GM21390 (cell line): Measurements from ENCODE around the gene SH3GL1.

Experiments
- ATAC-seq: cut with Tn5 transposase; IDR thresholded peaks from one replicate; pipeline ENCODE4 v1.9.1; 2021; ENCODE audit not compliant: unreplicated experiment

The SH3GL1 gene

DNA sequence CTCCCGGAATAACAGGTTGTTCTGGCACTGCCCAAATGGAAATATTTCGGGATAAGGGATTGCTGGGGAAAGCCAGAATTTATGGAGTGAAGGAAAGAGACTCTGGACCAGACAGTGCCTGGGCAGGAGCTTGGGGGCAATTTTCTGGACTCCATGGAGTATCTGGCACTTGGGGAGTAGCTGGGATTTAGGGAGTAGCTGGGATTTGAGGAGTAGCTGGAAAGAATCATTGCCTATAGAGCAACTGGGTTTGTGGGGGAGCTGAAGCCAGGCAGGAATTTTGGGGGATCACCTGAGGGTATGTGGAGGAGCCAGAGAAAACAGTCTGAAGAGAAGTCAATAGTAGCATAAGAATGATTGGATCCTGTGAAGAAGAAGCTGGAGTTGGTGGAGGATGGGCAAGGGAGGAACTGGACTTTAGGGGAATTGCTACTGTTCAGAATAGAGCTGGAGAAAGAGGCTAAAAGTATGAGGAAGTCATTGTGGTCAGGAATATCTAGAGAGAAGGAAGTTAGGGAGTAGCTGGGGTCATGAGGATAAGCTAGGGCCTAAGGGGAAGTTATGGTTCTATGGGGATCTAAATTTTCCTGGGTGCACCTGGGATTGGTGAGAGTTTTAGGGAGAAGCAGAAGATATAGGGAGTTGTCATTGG lies 81.2 kb downstream of the SH3GL1 start:
- no peak for ATAC-seq

DNA sequence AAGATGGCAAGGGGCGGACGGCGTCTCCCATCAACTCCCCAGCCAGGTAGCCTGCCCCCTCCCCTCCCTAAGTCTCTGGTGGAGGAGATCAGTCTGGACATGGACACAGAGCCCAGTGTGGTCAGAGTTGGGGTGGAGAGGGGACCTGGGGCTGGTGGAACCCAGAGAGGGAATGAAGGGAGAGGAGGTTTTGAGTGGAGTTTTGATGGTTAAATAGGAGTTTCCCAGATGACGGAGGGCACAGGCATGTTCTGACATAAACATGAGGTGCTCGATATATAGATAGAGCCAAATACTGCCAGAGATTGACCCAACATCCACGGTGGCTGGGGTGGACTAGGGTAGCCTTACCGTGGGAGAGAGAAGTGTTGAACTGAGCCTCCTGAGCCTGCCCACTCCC lies 81.9 kb downstream of the SH3GL1 start:
- ATAC-seq, result no peak

DNA sequence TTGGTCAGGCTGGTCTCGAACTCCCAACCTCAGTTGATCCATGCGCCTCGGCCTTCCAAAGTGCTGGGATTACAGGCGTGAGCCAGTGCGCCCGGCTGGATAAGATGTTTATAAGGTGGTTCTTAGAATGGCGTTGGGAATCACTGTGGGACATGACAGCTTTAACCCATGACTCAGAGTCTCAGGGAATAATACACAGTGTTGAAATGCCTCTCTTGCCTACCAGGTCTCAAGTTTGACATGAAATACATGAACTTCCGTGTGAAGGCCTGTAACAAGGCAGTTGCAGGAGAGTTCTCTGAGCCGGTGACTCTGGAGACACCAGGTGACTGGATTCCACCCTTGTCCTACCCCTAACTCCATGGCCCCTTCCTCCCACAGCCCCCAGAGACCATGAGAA lies 83.4 kb downstream of the SH3GL1 start:
- no peak for ATAC-seq

DNA sequence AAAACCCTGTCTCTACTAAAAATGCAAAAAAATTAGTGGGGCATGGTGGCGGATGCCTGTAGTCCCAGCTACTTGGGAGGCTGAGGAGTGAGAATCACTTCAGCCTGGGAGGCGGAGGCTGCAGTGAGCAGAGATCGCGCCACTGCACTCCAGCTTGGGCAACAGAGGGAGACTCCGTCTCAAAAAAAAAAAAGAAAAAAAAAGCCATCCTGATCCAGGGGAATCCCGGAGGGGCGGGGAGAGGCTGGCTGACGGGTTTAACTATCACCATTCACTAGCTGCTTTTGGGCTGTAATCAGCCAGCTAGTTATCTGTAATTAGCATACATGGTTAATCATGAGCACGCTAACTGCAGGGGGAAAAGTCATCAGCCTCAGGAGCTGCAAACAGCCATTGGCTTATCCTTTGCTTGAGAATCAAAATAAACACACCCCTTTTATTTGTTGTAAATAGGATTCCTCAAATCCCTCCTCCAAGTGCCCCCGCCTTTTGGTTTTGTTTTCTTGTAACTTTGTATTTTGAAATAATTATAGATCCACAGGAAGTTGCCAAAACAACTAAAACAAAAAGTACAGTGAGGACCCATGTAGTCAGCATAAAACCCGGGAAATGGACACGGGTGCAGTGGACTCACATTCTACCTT lies 86.4 kb downstream of the SH3GL1 start:
- ATAC-seq, result no peak
